ENCODE measurements around the gene HS3ST3A1.
"Not testable (repeated sequence)": the region's sequence is repeated elsewhere in the genome, so short reads cannot be mapped to it uniquely, and the experiment has no call there.

Gene HS3ST3A1

GRCh38 chr17:13575922-13576419 lies 25.8 kb downstream of the HS3ST3A1 start:
- no peak for DNase-seq (ENCODE audit: low read depth, low spot score)

- no peak for DNase-seq (ENCODE audit: low read depth, low spot score)
These were observed 26.3 kb downstream of the HS3ST3A1 start for GRCh38 chr17:13575466-13575865.

- no peak for DNase-seq (ENCODE audit: low read depth, low spot score)
These were observed 29.1 kb downstream of the HS3ST3A1 start for GRCh38 chr17:13572581-13572980.

- no peak for DNase-seq (ENCODE audit: low read depth, low spot score)
These were observed 32.2 kb downstream of the HS3ST3A1 start for GRCh38 chr17:13569398-13570123.

GRCh38 chr17:13568582-13569397 lies 32.9 kb downstream of the HS3ST3A1 start:
- no peak for DNase-seq (ENCODE audit: low read depth, low spot score)

GRCh38 chr17:13563866-13564265 lies 37.9 kb downstream of the HS3ST3A1 start:
- no peak for DNase-seq (ENCODE audit: low read depth, low spot score)

- no peak for DNase-seq (ENCODE audit: low read depth, low spot score)
These were observed 39.4 kb downstream of the HS3ST3A1 start for GRCh38 chr17:13562271-13562800.

- DNase-seq (ENCODE audit: low read depth, low spot score), result no peak
These were observed 40.0 kb downstream of the HS3ST3A1 start for GRCh38 chr17:13561606-13562270.

GRCh38 chr17:13560935-13561334 lies 40.8 kb downstream of the HS3ST3A1 start:
- DNase-seq (ENCODE audit: low read depth, low spot score), result no peak

GRCh38 chr17:13558588-13558987 lies 43.1 kb downstream of the HS3ST3A1 start:
- DNase-seq (ENCODE audit: low read depth, low spot score), result no peak

- DNase-seq (ENCODE audit: low read depth, low spot score), result no peak
These were observed 44.7 kb downstream of the HS3ST3A1 start for GRCh38 chr17:13557077-13557476.

- no peak for DNase-seq (ENCODE audit: low read depth, low spot score)
These were observed 47.5 kb downstream of the HS3ST3A1 start for GRCh38 chr17:13554231-13554630.

- DNase-seq (ENCODE audit: low read depth, low spot score), result no peak
These were observed 51.4 kb downstream of the HS3ST3A1 start for GRCh38 chr17:13550291-13550690.

- not testable (repeated sequence) for DNase-seq (ENCODE audit: low read depth, low spot score)
These were observed 53.2 kb downstream of the HS3ST3A1 start for GRCh38 chr17:13548576-13548975.

- DNase-seq (ENCODE audit: low read depth, low spot score), result no peak
These were observed 54.9 kb downstream of the HS3ST3A1 start for GRCh38 chr17:13546851-13547250.

GRCh38 chr17:13545941-13546340 lies 55.8 kb downstream of the HS3ST3A1 start:
- no peak for DNase-seq (ENCODE audit: low read depth, low spot score)

- DNase-seq (ENCODE audit: low read depth, low spot score), result no peak
These were observed 57.0 kb downstream of the HS3ST3A1 start for GRCh38 chr17:13544765-13545164.

- no peak for DNase-seq (ENCODE audit: low read depth, low spot score)
These were observed 57.4 kb downstream of the HS3ST3A1 start for GRCh38 chr17:13544292-13544691.

GRCh38 chr17:13542636-13543035 lies 59.1 kb downstream of the HS3ST3A1 start:
- no peak for DNase-seq (ENCODE audit: low read depth, low spot score)

- DNase-seq (ENCODE audit: low read depth, low spot score), result no peak
These were observed 60.7 kb downstream of the HS3ST3A1 start for GRCh38 chr17:13541032-13541480.

GRCh38 chr17:13540546-13540945 lies 61.2 kb downstream of the HS3ST3A1 start:
- DNase-seq (ENCODE audit: low read depth, low spot score), result no peak

- DNase-seq (ENCODE audit: low read depth, low spot score), result no peak
These were observed 62.3 kb downstream of the HS3ST3A1 start for GRCh38 chr17:13539421-13539820.

Data from activated naive CD8-positive, alpha-beta T cell treated with anti-CD3 and anti-CD28 coated beads, Interleukin-2, amount 50 U/mL, for 16 hours (primary cell).